ENCODE measurements around the gene TBK1.
"Not testable (repeated sequence)": the region's sequence is repeated elsewhere in the genome, so short reads cannot be mapped to it uniquely, and the experiment has no call there.

Gene TBK1

DNA sequence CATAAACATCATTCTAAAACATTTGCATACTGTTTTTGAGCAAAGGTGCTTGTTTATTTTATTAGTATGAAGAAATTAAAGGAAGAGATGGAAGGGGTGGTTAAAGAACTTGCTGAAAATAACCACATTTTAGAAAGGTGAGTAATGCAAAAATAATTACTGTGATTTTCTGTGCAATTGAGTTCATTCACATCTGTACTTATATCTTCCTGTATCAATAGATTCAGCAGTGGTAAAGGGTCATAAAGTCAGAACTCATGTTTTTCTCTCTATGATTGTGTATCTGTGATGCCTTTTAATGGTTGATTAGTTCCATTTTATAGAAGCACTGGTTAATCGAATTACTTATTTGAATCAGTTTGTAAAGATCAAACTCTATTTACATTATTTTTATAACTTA is 46.0 kb downstream of the TBK1 start:
- no peak for DNase-seq

DNA sequence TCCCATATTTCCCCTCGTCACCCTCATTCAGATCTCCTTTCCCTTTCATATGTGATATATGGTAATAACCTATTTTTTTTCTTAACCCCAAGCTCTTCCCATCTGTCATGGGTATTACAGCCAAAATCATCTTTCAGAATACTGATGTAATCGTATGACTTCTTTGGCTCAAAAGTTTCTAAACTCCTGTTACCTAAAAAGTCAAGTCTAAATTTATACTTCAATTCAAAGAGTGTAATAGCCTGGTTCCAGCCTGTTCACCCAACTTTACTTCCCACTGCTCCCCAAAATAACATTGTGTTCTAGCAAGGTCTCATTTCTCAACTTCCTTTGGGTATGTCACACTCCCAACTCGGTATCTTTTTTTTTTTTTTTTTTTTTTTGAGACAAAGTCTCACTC is 48.5 kb downstream of the TBK1 start:
- DNase-seq = no peak

DNA sequence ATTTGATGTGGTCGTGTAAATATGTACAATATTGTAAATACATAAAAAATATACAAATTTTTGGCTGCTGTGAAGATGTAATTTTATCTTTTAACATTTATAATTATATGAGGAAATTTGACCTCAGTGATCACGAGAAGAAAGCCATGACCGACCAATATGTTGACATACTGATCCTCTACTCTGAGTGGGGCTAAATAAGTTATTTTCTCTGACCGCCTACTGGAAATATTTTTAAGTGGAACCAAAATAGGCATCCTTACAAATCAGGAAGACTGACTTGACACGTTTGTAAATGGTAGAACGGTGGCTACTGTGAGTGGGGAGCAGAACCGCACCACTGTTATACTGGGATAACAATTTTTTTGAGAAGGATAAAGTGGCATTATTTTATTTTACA is 49.6 kb downstream of the TBK1 start:
- no peak for DNase-seq

DNA sequence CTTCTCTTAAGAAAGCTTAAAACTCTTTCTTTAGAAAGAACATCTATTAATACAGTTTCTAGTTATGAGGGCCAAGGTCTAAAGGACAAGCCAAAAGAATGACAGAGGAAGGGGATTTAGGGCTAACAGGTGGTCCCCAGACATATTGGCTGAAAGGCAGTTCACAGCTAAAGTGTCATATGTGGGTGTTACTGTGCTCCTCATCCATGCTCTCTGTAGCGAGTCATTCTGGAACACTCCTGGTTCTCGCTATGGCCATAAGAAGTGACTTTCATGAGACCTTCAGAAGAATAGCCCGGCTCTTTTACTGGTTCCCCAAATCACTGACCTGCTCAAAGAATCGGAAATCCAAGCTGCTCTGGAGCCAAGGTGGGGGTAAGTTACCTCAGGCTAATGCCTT is 55.0 kb downstream of the TBK1 start:
- no peak for DNase-seq

DNA sequence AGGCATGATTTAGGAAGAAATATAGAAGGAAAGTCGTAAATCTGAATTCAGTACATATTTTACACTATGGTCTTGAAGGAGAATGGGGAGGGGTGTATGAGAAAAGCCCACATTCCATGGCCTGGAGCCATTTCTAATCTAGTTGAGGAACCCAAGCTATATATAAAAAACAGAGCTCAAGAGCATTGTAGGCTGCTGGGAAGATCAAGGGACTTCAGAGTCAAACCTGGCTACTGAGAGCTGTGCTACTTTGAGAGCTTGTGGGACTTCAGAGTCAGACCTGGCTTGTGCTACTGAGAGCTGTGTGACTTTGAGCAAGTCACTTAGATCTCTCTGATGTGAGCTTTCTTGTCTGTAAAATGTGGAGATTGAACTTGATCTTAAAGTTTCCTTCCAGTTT is 58.7 kb downstream of the TBK1 start:
- no peak for DNase-seq

DNA sequence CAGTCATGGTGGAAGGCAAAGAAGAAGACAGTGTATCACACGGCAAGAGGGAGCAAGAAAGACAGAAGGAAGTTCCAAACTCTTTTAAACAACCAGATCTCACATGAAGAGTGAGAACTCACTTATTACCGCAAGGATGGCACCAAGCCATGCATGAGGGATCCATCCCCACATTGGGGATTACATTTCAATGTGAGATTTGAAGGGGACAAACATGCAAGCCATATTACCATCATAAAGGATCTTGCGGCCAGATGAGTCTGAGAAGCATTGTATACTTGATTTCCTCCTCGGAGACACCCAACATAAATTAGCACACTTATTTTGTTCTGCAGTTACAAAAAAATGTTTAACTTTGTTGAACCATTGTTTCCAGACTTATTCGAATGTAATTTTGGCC is 66.5 kb downstream of the TBK1 start:
- no peak for DNase-seq

DNA sequence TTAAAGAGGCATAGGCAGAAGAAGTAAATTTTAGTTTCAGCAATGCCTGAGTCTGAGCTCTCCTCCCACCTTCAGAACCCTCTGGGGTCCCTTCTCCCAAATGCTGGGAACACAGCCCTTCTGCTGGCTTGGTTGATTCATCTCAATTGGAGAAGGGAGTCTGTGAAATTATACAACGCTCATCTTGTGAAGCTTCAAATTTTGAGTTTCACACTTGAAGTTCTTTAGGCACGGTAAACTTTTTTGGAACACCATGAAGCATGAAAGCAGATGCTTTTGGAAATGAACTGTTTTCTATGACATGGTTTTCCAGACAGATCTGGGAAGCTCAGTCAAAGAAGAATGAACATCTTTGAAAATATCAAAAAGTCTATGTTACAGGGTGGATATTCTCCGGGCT is 69.9 kb downstream of the TBK1 start:
- DNase-seq = no peak

DNA sequence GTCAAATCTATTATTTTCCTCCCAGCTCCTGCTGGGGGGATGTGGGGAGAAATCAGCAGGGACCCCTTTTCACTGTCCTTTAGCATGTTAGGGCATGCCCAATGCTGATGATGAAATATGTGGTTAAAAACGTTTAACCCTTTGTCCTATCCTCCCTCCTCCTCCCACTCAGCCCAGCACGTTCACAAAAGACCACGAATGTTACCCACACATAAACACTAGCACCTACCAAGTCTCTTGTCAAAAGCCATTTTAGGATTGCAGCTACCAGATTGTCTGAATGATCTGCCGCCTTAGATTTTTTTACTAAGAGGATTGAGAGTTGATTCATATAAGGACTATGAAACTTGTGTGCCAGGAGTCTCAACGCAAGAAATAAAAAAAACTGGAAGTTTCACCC is 70.4 kb downstream of the TBK1 start:
- no peak for DNase-seq

GRCh38 chr12:64522807-64523206 is 70.9 kb downstream of the TBK1 start:
- no peak for DNase-seq

DNA sequence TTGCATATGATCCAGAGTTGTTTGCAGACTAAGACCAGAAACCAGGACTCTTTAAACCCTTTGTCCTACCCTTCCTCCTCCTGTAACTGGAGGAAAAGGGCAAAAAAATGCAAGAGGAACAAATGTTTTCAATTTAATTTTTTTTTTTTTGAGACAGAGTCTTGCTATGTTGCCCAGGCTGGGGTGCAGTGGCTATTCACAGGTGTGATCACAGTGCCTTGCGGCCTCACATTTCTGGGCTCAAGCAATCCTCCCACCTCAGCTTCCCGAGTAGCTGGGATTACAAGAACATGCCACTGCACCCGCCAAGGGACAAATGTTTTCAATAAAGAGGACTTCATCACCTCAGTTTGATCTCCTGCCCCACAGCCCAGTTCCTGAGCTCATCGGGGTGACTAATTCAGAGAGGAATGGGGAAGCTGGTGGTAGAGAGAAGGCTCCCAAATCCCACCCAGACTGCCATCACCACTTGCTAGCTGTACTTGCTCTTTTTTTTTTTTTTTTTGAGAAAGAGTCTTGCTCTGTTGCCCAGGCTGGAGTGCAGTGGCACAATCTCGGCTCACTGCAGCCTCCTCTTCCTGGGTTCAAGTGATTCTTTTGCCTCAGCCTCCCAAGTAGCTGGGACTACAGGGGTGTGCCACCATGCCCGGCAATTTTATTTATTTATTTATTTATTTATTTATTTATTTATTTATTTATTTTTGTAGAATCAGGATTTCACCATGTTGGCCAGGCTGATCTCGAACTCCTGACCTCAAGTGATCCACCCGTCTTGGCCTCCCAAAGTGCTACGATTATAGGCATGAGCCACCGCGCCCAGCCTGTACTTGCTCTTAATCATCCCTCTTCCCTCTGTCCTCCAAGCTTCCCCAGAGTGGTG is 71.9 kb downstream of the TBK1 start:
- DNase-seq = not testable (repeated sequence)

GRCh38 chr12:64525461-64526160 is 73.7 kb downstream of the TBK1 start:
- no peak for DNase-seq

- DNase-seq = no peak
Measured at GRCh38 chr12:64526859-64527258, 74.9 kb downstream of the TBK1 start.

DNA sequence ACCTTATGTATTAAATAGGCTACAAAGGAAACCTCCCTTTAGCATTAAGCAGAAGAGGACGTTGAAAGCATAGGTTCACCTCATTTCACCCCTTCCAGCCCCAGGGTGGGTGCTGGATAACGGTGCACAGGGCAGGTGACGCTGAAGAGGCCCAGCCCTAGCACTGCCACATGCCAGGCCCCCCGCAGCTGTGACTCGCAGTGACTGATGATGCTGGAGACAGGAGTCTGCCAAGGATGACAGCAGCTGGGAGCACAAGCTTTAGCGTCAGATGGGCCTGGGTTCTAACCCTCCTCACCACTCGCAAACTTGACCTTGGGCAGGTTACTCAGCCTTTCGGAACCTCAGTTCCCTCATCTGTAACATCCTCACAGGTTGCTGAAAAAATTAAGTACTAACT is 76.7 kb downstream of the TBK1 start:
- DNase-seq = no peak

DNA sequence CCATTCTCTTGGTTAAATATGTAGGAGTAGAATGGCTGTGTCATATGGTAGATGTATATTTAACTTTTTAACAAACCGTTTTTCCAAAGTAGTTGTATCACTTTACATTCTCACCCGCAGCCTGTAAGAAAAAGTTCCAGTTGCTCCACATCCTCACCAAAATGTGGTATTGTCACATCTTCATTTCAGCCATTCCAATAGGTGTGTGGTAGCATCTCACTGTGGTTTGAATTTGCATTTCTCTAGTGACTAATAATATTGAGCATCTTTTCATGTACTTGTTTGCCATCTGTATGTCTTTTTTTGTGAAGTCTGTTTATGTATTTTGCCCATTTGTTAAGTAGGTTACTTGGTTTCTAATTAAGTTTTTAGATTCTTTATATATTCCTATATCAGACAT is 78.6 kb downstream of the TBK1 start:
- DNase-seq = no peak

- no peak for DNase-seq
Measured at GRCh38 chr12:64531665-64532334, 79.9 kb downstream of the TBK1 start.

GRCh38 chr12:64532734-64533351 is 80.9 kb downstream of the TBK1 start:
- no peak for DNase-seq

GRCh38 chr12:64534672-64535199 is 82.8 kb downstream of the TBK1 start:
- DNase-seq = no peak

- no peak for DNase-seq
Measured at GRCh38 chr12:64538121-64538520, 86.2 kb downstream of the TBK1 start.

- not testable (repeated sequence) for DNase-seq
Measured at GRCh38 chr12:64542409-64543047, 90.6 kb downstream of the TBK1 start.

DNA sequence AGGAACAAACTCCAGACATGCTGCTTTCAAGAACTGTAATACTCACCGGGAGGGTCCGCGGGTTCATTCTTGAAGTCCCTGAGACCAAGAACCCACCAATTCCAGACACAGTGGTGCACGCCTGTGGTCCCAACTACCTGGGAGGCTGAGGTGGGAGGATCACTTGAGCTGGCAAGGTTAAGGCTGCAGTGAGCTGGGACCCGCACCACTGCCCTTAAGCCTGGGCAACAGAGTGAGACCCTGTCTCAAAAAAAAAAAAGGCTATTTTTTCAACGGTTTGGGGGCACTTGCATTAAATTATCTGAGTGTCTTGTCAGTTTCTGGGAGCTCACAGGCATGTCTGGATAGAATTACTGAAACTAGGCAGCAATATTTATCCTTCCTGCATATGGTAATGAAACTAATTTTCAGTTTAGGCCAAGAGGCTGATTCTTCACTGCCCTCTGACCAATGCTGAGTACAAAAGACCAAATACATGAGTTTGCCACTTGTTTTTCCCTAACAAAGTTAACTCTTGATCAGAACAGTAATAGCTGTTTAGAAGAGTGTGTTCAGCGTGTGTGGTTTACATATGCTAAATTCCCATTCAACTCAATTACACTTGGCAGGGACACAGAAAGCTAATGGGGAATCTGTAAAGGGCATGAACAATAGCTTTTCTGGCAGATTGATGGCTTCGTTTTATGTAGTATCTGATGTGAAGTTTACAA is 92.6 kb downstream of the TBK1 start:
- no peak for DNase-seq

GRCh38 chr12:64545081-64545382 is 93.1 kb downstream of the TBK1 start:
- DNase-seq = no peak

DNA sequence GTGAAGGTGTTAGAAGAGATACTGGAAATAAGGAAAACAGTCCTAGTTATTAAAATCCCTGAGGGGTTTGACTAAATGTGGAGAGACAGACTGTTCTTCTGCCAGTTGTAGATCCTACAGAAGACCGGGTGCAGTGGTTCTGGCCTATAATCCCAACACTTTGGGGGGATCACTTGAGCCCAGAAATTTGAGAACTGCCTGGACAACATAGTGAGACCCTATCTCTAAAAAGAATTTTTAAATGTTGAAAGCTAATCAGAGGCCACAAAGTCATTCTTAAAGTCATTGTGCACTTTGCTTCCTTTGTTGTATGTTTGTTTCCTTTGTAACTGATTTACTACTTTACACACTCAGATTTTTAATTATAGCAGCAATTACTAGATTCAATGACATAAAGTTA is 97.2 kb downstream of the TBK1 start:
- no peak for DNase-seq
